ENCODE results near the gene LDLRAD4.

LDLRAD4 gene

DNA sequence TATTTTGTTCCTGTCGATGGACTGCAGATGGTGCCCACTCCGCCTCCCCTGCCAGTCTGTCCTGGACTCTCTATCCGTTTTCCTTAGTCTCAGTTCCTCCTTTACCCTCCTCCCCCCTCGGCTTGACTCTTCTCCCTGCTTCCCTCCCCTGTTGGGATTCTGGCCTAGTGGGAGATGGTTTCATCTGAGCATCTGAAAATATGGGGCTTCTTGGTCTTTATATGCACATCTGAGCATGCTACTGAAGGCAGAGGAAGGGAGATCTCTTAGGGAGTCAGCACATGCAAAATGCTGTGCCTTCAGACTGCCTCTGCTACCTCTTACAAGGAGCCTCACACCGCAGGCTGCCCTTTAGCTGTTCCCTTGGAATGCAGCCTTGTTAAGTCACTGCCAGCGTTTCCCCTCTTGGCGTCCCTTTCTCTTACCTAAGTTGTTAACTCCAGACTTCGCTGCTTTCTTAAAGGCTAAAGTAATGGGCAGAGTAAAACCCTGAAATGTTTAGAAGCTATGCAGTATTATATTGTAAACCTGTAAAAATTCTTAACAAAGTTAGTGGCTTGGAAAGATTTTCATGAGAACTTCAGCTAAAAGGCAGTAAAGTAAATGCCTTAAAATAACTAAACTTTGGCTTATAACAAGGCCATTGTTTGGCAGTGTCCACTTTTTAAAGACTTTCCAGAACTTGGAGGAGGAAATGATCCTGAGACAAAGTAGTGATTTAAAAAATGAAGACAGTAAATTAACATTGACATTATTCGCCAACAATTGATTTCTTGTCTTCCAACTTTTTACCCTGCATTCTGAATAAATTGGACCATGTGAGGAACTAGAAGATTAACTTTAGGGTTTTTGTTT lies 49.8 kb downstream of the LDLRAD4 start:
- no peak for DNase-seq

DNA sequence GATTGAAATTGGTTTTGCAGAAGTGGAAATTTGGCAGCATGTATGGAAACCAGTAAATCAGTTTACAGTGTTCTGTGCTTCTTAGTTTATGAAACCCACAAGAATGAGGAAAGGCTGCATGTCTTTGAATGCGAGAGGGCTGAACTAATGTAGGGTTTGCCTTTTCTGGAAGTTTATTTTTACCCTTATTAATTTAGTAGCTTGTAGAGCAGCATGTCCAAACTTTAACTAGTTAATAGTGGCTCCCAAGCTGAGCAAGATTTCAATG lies 50.4 kb downstream of the LDLRAD4 start:
- DNase-seq = no peak

DNA sequence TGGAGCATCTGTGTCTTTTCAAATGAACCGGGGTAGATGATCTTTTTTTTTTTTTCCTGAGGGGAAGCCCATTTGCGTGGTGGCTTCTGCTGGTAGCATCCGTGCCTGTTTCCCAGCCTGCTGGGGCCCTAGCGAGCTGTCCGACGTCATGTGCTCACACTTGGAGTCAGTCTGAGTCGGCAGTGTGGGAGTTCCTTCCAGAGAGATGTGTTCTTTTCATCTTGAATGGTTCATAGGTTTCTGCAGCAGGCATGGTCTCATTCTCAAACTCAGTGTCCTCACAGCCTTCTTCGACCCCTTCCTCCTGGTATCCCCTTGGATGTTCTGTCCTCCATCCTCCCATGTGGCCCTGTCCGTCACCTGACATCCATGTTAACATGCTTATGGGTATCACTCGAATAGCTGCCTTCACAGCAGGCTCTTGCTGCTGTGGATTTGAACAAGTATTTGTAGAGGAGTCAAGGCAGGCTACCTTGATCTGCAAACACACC lies 51.0 kb downstream of the LDLRAD4 start:
- no peak for DNase-seq

DNA sequence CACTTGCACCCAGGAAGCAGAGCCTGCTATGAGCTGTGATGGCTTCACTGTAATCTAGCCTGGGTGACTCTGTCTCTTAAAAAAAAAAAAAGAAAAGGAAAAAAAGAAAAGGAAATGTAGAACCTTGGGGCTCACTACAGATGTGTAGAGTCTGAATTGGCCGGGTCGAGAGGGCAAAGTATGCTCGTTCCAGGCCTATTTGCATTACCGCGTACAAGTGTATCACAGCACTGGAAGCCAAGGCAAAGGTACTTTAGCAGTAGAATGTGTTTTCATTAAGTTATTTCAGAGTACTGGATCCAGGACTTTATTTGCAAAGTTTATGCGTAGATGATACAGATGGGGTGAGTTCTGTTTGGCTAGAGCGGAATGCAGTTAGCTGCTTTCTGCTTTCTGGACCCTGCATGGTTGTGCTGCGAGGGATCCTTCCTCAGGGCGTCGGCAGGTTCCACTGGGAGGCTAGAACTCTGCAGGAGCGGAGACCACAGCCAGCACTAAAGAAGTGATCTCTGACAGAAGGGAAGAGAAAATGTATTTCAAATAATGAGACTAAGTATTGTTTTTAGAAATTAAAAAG lies 51.8 kb downstream of the LDLRAD4 start:
- DNase-seq = no peak

DNA sequence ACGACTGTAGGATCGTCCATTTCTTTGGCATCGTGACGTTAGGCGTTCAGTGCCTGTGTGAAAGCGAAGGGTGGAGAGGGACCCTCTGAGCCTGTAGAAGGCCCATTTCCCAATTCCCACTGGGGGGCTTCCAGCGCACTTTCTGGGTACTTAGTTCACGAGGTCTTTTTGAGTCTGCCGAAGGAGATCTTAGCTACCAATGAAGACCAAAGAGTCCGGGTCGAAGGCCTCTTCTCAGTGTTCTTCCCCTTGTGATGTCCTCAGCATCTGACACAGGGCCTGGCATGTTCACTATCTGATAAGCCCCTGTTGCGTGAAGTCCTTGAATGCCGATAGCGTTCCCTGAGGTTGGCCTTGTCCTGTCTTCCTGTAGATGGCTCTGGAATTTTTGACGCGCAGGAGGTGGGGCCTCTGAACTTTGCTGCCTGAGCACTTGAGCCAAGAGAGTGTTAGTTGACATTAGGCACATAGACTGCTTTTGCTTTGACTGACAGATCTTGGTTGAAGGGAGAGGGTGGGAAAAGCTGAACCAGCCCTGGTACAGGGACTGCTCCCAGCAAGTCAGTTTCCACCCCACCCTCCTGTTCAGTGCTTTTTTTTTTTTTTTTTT lies 52.8 kb downstream of the LDLRAD4 start:
- no peak for DNase-seq

- no peak for DNase-seq
Observed at GRCh38 chr18:13272416-13272815, 53.9 kb downstream of the LDLRAD4 start.

DNA sequence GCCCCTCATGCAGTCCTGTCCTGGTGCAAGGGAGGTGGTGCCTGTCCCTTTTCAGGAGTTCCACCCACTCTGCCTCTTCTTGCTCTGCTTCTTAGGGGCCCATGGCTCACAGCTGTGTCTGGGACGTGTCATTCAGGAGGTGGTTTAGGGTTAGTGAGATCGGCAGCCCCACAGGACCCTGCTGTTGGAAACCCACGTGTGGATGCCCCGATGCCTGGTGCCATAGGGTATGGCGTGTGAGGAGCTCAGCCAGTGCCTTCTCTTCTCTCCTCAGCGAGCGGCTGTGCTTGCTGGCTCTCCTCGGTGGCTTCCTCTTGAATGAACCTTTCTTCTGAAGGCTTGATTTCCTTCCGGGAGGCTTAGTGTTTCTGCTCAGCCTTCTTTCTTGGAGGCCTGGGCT lies 55.2 kb downstream of the LDLRAD4 start:
- no peak for DNase-seq

DNA sequence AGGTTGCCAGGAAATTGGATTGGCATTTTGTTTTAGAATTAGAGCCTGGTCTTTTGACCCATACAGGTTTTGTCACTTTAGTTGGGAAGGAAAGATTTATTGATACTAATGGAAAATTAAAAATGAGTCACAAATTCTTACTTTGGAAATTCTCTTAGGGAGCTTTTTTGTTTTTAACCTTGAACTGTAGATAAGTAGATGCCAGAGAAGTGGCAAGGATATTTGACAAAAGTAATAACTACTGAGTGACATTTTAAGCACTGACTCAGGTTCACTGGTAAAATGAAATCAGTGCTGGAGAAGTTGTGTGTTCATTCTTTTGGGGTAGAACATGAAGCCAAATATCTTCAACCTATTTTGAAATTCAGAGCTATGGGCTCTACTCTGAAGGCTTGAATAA lies 56.5 kb downstream of the LDLRAD4 start:
- no peak for DNase-seq

- DNase-seq = no peak
Observed at GRCh38 chr18:13276530-13277520, 58.3 kb downstream of the LDLRAD4 start.

GRCh38 chr18:13278062-13278630 lies 59.6 kb downstream of the LDLRAD4 start:
- no peak for DNase-seq

DNA sequence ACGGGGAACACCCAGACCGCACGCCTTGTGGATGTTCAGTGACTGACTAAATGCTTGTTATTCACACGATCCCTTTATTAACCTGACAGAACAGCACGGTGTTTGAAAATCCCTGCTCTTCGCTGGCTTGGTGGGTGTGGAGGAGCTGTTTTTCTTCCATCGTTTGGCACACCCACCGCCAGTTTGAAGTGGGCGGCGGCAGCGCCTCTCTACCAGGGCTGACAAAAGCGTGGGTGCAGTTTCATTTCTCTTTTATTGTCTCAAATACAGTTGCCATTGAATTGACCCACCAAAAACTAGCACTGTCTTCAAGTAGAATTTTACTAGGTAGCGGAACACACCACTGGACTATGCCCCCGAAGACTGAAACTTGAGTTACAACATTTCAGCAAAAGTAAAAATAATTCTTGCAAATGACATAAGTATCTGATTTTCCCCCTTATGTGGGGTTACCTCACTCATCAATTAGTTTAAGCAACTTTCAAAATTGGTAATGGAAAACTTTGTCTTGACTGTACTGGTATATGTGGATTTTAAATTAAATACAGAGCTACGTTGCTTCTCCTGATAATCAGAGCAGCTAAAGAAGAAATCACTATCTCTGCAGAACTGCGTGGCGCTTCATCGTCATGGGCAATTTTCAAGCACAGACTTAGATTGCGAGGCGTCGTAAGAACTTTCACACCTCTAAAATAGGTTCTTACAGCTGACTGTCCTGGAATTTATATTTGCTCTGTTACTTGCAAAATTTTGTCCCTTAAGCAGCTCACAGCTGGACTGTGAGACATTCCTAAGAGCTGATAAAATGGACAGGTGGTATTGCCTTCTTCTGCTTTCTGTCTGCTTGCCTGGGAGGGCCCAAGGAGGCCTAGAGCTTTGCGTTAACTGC lies 60.9 kb downstream of the LDLRAD4 start:
- no peak for DNase-seq

DNA sequence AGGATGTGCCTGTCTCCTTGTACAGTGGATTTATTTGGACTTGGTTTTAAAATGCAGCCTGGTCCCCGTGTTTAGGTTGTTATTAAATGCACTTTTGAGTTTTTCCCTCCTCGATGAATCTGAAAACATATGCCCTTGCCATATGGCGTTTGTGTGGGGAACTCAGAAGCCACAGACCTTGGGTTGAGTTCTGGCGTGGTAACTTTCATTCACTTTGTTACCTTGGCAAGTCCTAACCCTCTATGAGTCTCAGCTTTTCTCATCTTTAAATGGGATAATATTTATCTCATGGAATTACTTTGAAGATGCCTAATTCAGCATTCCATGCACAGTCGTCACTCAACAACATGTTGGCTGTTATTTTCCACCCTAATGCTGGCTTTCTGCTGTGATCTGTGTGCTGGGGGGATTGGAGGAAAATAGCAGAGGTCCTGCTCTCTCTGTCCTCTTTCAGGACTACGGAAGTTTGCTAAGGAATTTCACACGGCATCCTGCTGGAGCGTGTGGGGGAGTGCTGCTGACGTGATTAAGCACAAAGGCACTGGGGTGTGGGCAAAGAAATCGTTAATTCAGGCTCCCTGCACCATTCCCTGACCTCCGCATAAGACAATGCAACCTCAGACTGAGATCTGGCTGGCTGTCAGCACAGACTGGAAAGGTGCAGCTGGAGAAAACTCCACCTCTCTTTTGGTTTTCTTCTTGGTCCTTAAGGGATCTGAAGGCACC lies 61.7 kb downstream of the LDLRAD4 start:
- DNase-seq = no peak

- DNase-seq = no peak
Observed at GRCh38 chr18:13281406-13281805, 62.8 kb downstream of the LDLRAD4 start.

- DNase-seq = no peak
Observed at GRCh38 chr18:13283746-13284145, 65.2 kb downstream of the LDLRAD4 start.

DNA sequence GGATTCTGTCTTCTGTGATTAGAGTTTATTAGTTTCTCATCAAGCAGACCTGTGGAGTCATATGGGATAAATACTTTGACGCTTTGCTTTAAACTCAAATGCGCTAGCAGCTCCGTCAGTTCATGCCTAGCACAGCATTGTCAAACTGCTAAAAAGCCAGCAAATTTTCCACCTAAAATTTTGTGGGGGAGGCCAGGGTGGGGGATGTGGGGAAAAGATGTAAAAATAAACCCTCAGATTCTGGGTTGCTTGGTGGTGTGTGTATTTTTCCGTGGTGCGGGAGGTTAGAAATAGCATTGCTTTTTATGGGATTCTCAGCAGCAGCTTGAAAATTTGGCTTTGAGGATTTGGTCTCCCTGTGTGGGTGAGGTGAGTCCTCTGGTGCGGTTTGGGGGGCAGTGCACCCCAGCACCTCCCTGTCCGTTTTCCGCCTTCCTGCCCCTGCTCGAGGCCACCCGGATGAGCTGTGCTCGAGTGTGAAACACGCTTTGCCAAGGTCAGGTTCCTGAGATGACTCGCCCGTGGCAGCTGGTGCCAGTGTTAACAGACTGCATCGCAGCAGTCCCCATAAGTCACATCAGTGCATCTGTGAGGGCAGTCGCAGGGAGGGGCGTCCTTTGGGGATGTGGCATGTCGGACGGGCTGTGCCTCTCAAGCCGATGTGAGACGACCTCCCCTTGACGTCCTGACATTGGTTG lies 65.9 kb downstream of the LDLRAD4 start:
- no peak for DNase-seq

DNA sequence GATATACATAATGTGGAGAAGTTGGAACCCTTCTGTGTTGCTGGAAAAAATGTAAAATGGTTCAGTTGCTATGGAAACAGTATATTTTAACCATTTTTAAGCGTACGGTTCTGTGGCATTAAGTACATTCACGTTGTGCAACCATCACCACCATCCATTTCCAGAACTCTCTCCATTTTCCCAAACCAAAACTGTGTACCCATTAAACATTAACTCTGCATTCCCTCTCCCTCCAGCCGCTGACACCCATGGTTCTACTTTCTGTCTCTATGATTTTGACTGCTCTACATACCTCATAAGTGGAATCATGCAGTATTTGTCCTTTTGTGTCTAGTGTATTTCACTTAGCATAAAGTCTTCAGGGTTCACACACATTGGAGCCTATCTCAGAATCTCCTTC lies 67.3 kb downstream of the LDLRAD4 start:
- DNase-seq = no peak

DNA sequence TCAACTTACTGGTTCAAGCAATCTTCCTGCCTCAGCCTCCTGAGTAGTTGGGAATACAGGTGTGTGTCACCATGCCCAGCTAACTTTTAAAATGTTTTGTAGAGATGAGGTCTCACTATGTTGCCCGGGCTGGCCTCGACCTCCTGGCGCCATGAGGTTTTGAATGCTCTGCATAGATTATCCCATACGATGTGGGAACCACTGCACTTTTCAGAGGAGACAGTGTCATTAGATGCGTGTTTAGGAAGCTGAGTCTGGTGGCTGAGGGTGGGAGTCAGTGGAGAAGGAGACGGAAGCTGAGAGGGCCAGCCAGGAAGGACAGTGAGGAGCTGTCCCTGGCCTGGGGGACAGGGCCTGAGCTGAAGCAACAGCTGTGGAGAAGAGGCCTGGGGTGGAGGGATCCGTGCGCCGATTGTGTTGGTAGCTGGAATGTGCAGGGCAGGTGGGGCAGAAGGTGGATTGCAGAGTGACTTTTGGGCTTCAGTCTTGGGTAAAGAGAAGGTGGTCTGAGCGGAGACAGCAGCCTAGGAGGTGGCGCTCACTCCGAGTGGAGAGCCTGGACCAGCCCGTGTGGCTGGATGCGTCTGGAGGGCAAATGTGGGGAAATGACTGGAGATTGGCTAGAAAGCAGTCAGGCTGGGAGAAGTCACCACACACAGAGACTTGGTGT lies 68.0 kb downstream of the LDLRAD4 start:
- no peak for DNase-seq

DNA sequence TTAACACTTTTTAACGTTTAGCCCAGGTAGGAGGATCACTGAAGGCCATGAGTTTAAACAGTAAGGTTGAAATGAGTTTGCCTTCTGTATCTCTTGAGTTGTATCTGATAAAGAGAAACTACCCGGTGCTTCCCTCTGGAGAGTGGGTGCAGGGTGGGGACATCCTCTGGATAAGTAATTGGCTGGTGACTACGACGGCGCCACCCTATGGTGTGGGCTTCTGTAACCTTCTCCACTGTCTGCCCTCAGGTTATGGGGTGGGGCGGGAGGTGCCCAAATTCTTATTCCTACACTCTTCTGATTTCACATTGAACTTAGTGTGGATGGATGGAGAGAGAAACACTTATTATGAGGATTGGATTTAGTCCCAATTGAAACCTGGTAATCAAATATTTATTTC lies 68.8 kb downstream of the LDLRAD4 start:
- DNase-seq = no peak

DNA sequence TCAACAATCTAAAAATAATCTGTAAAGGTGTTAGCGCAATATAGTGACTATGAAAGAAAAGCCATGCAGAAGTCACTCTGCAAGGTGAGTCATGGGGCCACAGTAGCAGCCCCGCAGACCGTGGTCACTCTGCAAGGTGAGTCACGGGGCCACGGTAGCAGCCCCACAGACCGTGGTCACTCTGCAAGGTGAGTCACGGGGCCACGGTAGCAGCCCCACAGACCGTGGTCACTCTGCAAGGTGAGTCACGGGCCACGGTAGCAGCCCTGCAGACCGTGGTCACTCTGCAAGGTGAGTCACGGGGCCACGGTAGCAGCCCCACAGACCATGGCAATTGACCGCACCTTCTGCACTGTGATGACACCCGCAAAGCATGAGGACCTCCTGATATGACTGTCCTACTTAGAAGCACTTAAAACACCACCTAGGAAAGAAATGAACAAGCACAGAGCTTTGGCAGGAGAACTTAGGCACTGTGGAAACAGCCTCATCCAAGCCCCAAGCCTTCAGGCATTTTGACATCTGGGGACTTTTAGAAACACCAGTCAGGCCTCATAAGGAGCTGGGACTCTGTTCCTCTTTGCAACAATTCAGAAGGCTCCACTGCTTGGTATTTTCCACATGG lies 70.1 kb downstream of the LDLRAD4 start:
- DNase-seq = no peak
